ENCODE measurements around the gene ZNF784. TPM values are rescaled to one million over a fixed set of nuclear protein-coding genes. Genes with fewer than 3 reads are reported as not detected.

ZNF784 gene
- total and polyA plus RNA-seq, 9 of the 15 experiments (the other 6 are each of a cell fraction or from before 2014, with no cell fraction given): 0.14 to 6.1 (median 2.1) TPM

DNA sequence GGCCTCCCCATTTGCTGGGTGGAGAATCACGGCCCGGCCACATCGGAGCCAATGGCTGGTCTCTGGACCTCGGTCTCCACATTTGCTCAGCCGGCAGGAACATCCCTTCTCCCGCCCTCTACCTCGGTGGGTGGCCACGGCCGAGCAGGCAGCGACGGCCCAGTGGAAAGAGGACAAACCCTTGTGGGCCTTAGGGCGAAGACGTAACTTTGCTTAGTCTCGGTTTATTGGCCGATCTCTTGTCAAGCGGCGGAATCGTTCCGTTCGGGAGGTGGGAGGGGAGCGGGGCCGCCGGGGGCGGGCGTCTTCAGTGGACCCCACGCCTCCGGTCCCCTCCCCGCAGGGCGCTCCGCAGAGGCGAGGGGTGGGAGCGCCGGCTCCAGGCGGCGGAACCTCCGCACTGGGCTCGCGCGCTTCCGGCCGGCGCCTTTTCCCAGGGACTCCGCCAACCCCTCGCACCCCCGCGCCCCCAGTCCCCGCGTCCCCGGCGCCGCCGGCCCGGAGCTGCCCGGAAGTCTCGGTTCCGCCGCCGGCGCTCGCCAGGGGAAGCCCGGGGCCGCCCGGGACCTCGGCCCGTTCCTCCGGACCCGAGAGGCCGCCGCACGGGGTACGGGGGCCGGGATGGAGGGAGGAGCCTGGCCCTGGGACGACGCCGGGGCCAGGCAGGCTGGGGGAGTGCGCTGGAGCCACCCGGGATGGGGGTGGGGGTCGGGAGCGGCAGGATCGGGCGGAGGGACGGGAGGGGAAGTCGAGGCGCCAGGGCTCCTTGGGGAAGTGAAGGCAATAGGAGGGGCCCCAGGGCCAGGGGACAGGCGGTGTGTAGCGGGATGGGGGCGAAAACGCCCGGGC lies 16.4 kb upstream of the ZNF784 start, which contains the start of gene ZNF580 (continued):
- TF ChIP-seq, protein P1, sequence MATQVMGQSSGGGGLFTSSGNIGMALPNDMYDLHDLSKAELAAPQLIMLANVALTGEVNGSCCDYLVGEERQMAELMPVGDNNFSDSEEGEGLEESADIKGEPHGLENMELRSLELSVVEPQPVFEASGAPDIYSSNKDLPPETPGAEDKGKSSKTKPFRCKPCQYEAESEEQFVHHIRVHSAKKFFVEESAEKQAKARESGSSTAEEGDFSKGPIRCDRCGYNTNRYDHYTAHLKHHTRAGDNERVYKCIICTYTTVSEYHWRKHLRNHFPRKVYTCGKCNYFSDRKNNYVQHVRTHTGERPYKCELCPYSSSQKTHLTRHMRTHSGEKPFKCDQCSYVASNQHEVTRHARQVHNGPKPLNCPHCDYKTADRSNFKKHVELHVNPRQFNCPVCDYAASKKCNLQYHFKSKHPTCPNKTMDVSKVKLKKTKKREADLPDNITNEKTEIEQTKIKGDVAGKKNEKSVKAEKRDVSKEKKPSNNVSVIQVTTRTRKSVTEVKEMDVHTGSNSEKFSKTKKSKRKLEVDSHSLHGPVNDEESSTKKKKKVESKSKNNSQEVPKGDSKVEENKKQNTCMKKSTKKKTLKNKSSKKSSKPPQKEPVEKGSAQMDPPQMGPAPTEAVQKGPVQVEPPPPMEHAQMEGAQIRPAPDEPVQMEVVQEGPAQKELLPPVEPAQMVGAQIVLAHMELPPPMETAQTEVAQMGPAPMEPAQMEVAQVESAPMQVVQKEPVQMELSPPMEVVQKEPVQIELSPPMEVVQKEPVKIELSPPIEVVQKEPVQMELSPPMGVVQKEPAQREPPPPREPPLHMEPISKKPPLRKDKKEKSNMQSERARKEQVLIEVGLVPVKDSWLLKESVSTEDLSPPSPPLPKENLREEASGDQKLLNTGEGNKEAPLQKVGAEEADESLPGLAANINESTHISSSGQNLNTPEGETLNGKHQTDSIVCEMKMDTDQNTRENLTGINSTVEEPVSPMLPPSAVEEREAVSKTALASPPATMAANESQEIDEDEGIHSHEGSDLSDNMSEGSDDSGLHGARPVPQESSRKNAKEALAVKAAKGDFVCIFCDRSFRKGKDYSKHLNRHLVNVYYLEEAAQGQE (IDR thresholded peaks at IDR 0.05; ENCODE audit: borderline replicate concordance): no peak
- TF ChIP-seq, protein P1 (CRISPR knock-in tag; IDR thresholded peaks at IDR 0.05; ENCODE audit: low read depth): 0 out of 2 replicates have a peak, but pooled peaks have one; percentile 16
- TF ChIP-seq NONO (IDR thresholded peaks at IDR 0.05; ENCODE audit: low read depth in 2 of 2, low read length in 1 of 2): peak in 1 of 2 experiments; percentile 79; a peak in 1 of 4 replicates
- TF ChIP-seq SUPT5H (IDR thresholded peaks at IDR 0.05): peak; percentile 23; the same call in 1 of the 2 replicates
- TF ChIP-seq HNRNPL (IDR thresholded peaks at IDR 0.05; ENCODE audit: low read depth, low read length): no peak
- TF ChIP-seq HDAC1 (IDR thresholded peaks at IDR 0.05): no peak; a peak in 1 of 4 replicates
- TF ChIP-seq TBP (optimal IDR thresholded peaks at IDR 0.05; ENCODE audit: low read depth, low read length): peak; percentile 62
- TF ChIP-seq, protein P2, sequence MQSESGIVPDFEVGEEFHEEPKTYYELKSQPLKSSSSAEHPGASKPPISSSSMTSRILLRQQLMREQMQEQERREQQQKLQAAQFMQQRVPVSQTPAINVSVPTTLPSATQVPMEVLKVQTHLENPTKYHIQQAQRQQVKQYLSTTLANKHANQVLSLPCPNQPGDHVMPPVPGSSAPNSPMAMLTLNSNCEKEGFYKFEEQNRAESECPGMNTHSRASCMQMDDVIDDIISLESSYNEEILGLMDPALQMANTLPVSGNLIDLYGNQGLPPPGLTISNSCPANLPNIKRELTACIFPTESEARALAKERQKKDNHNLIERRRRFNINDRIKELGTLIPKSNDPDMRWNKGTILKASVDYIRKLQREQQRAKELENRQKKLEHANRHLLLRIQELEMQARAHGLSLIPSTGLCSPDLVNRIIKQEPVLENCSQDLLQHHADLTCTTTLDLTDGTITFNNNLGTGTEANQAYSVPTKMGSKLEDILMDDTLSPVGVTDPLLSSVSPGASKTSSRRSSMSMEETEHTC (IDR thresholded peaks at IDR 0.05): no peak
- TF ChIP-seq ELF2 (CRISPR knock-in tag; IDR thresholded peaks at IDR 0.05): no peak
- peak; percentile 53 for TF ChIP-seq CCNT2 (IDR thresholded peaks at IDR 0.05; ENCODE audit: borderline replicate concordance, extremely low read depth, insufficient read length, low read depth, low read length)
- TF ChIP-seq, protein P3, sequence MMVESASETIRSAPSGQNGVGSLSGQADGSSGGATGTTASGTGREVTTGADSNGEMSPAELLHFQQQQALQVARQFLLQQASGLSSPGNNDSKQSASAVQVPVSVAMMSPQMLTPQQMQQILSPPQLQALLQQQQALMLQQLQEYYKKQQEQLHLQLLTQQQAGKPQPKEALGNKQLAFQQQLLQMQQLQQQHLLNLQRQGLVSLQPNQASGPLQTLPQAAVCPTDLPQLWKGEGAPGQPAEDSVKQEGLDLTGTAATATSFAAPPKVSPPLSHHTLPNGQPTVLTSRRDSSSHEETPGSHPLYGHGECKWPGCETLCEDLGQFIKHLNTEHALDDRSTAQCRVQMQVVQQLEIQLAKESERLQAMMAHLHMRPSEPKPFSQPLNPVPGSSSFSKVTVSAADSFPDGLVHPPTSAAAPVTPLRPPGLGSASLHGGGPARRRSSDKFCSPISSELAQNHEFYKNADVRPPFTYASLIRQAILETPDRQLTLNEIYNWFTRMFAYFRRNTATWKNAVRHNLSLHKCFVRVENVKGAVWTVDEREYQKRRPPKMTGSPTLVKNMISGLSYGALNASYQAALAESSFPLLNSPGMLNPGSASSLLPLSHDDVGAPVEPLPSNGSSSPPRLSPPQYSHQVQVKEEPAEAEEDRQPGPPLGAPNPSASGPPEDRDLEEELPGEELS (CRISPR knock-in tag; IDR thresholded peaks at IDR 0.05; ENCODE audit: borderline replicate concordance): no peak
- TF ChIP-seq, protein P4, sequence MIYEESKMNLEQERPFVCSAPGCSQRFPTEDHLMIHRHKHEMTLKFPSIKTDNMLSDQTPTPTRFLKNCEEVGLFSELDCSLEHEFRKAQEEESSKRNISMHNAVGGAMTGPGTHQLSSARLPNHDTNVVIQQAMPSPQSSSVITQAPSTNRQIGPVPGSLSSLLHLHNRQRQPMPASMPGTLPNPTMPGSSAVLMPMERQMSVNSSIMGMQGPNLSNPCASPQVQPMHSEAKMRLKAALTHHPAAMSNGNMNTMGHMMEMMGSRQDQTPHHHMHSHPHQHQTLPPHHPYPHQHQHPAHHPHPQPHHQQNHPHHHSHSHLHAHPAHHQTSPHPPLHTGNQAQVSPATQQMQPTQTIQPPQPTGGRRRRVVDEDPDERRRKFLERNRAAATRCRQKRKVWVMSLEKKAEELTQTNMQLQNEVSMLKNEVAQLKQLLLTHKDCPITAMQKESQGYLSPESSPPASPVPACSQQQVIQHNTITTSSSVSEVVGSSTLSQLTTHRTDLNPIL (CRISPR knock-in tag; IDR thresholded peaks at IDR 0.05): peak; percentile 70; the same call in 1 of the 2 replicates
- no peak for TF ChIP-seq ZNF431 (CRISPR knock-in tag; IDR thresholded peaks at IDR 0.05)
- no peak for TF ChIP-seq ZNF232 (CRISPR knock-in tag; IDR thresholded peaks at IDR 0.05)

Data from K562 (cell line).